Stimulated activated effector memory CD8-positive, alpha-beta T cell treated with anti-CD3 and anti-CD28 coated beads, Interleukin-12 subunit alpha, Interleukin-12 subunit beta, amount 100 ng/mL, for 72 hours (primary cell): Measurements from ENCODE around the gene TDRD3.

Experiments used
- ATAC-seq: fragments of 150-1000 bp; cut with Tn5 transposase; 2 replicates; pipeline ENCODE4 v1.10.0; 2021
- DNase-seq, 2 donors: peaks; one replicate each; pipeline ENCODE4 v3.0.0; 2021 to 2022; ENCODE audit warnings: low spot score in 2 of 2
- H3K27ac Mint-ChIP-seq: one replicate; pipeline ENCODE4 v1.8.0; 2022; ENCODE audit warnings: mild to moderate bottlenecking, mixed read lengths
- H3K36me3 Mint-ChIP-seq: one replicate; pipeline ENCODE4 v1.8.0; 2022; ENCODE audit warnings: mild to moderate bottlenecking, mixed read lengths
- H3K4me1 Mint-ChIP-seq: one replicate; pipeline ENCODE4 v1.8.0; 2022; ENCODE audit warnings: mixed read lengths
- H3K4me3 Mint-ChIP-seq: one replicate; pipeline ENCODE4 v1.8.0; 2022; ENCODE audit warnings: mild to moderate bottlenecking, mixed read lengths
- H3K9me3 Mint-ChIP-seq: one replicate; pipeline ENCODE4 v1.8.0; 2022; ENCODE audit warnings: mixed read lengths

The TDRD3 gene

GRCh38 chr13:60562096-60562780, 165.2 kb downstream of the TDRD3 start:
- H3K4me3 Mint-ChIP-seq: no peak overlapping the region
- DNase-seq: no peak
- ATAC-seq: no peak
- no peaks in the 10 kb centered on the region for H3K4me1 Mint-ChIP-seq
- H3K9me3 Mint-ChIP-seq: no peaks in the 10 kb centered on the region
- peaks cover 2% of the 10 kb centered on the region for H3K36me3 Mint-ChIP-seq
- no peak overlapping the region for H3K27ac Mint-ChIP-seq

- no peaks in the 10 kb centered on the region for H3K4me1 Mint-ChIP-seq
- ATAC-seq (no peak), DNase-seq (no peak)
- peaks cover 30% of the 10 kb centered on the region for H3K36me3 Mint-ChIP-seq
- H3K27ac Mint-ChIP-seq: no peak overlapping the region
- no peaks in the 10 kb centered on the region for H3K9me3 Mint-ChIP-seq
- no peak overlapping the region for H3K4me3 Mint-ChIP-seq
Observed at GRCh38 chr13:60571571-60571970, 174.6 kb downstream of the TDRD3 start.

GRCh38 chr13:60572003-60572798, 175.2 kb downstream of the TDRD3 start:
- Mint-ChIP-seq H3K4me3 (no peak overlapping the region), H3K9me3 (no peaks in the 10 kb centered on the region), H3K4me1 (no peaks in the 10 kb centered on the region), H3K36me3 (peaks cover 29% of the 10 kb centered on the region), H3K27ac (no peak overlapping the region)
- ATAC-seq (no peak), DNase-seq (no peak)

- no peak overlapping the region for H3K4me3 Mint-ChIP-seq
Observed at GRCh38 chr13:60572855-60573254, 175.8 kb downstream of the TDRD3 start.

GRCh38 chr13:60574735-60575134, 177.7 kb downstream of the TDRD3 start:
- no peaks in the 10 kb centered on the region for H3K4me1 Mint-ChIP-seq
- H3K4me3 Mint-ChIP-seq: no peak overlapping the region
- ATAC-seq (no peak), DNase-seq (no peak)
- H3K9me3 Mint-ChIP-seq: no peaks in the 10 kb centered on the region
- no peak overlapping the region for H3K27ac Mint-ChIP-seq
- H3K36me3 Mint-ChIP-seq: peaks cover 6% of the 10 kb centered on the region

More at GRCh38 chr13:60572855-60573254, 175.8 kb downstream of the TDRD3 start:
- Mint-ChIP-seq H3K27ac (no peak overlapping the region), H3K36me3 (peaks cover 22% of the 10 kb centered on the region), H3K4me1 (no peaks in the 10 kb centered on the region), H3K9me3 (no peaks in the 10 kb centered on the region)
- DNase-seq (no peak), ATAC-seq (no peak)

- ATAC-seq (no peak), DNase-seq (no peak)
- Mint-ChIP-seq H3K9me3 (no peaks in the 10 kb centered on the region), H3K4me3 (no peak overlapping the region), H3K4me1 (no peaks in the 10 kb centered on the region), H3K36me3 (peaks cover 6% of the 10 kb centered on the region), H3K27ac (no peak overlapping the region)
Observed at GRCh38 chr13:60575142-60575541, 178.1 kb downstream of the TDRD3 start.

- H3K36me3 Mint-ChIP-seq: peaks cover 6% of the 10 kb centered on the region
- H3K4me3 Mint-ChIP-seq: no peak overlapping the region
- no peak for DNase-seq
Observed at GRCh38 chr13:60577761-60578160, 180.7 kb downstream of the TDRD3 start.

GRCh38 chr13:60583196-60583888, 186.3 kb downstream of the TDRD3 start:
- Mint-ChIP-seq H3K4me3 (no peak overlapping the region), H3K27ac (no peak overlapping the region), H3K9me3 (no peaks in the 10 kb centered on the region), H3K4me1 (peaks cover 8% of the 10 kb centered on the region), H3K36me3 (no peaks in the 10 kb centered on the region)
- DNase-seq (no peak), ATAC-seq (no peak)

More at GRCh38 chr13:60577761-60578160, 180.7 kb downstream of the TDRD3 start:
- Mint-ChIP-seq H3K4me1 (no peaks in the 10 kb centered on the region), H3K27ac (no peak overlapping the region), H3K9me3 (no peaks in the 10 kb centered on the region)
- ATAC-seq: no peak

- Mint-ChIP-seq H3K4me1 (peaks cover 8% of the 10 kb centered on the region), H3K9me3 (no peaks in the 10 kb centered on the region), H3K4me3 (no peak overlapping the region), H3K27ac (no peak overlapping the region), H3K36me3 (no peaks in the 10 kb centered on the region)
- DNase-seq (no peak), ATAC-seq (peak; percentile 65)
Observed at GRCh38 chr13:60583911-60584753, 187.1 kb downstream of the TDRD3 start.

GRCh38 chr13:60584976-60585375, 188.0 kb downstream of the TDRD3 start:
- no peak for DNase-seq
- no peak overlapping the region for H3K27ac Mint-ChIP-seq
- no peaks in the 10 kb centered on the region for H3K9me3 Mint-ChIP-seq
- no peaks in the 10 kb centered on the region for H3K36me3 Mint-ChIP-seq
- no peak overlapping the region for H3K4me3 Mint-ChIP-seq
- H3K4me1 Mint-ChIP-seq: peaks cover 8% of the 10 kb centered on the region
- no peak for ATAC-seq

- Mint-ChIP-seq H3K27ac (no peak overlapping the region), H3K9me3 (no peaks in the 10 kb centered on the region), H3K4me1 (no peaks in the 10 kb centered on the region), H3K4me3 (no peak overlapping the region), H3K36me3 (no peaks in the 10 kb centered on the region)
- ATAC-seq (no peak), DNase-seq (no peak)
Observed at GRCh38 chr13:60590800-60591747, 194.1 kb downstream of the TDRD3 start.

GRCh38 chr13:60603049-60603448, 206.0 kb downstream of the TDRD3 start:
- no peak overlapping the region for H3K4me3 Mint-ChIP-seq
- H3K36me3 Mint-ChIP-seq: no peaks in the 10 kb centered on the region
- no peaks in the 10 kb centered on the region for H3K4me1 Mint-ChIP-seq
- ATAC-seq (no peak), DNase-seq (no peak)
- no peaks in the 10 kb centered on the region for H3K9me3 Mint-ChIP-seq
- no peak overlapping the region for H3K27ac Mint-ChIP-seq

GRCh38 chr13:60604058-60604457, 207.0 kb downstream of the TDRD3 start:
- H3K36me3 Mint-ChIP-seq: no peaks in the 10 kb centered on the region
- no peaks in the 10 kb centered on the region for H3K9me3 Mint-ChIP-seq
- H3K4me3 Mint-ChIP-seq: no peak overlapping the region
- DNase-seq (no peak), ATAC-seq (no peak)
- no peaks in the 10 kb centered on the region for H3K4me1 Mint-ChIP-seq
- no peak overlapping the region for H3K27ac Mint-ChIP-seq

- Mint-ChIP-seq H3K4me1 (no peaks in the 10 kb centered on the region), H3K9me3 (no peaks in the 10 kb centered on the region), H3K27ac (no peak overlapping the region), H3K36me3 (no peaks in the 10 kb centered on the region), H3K4me3 (no peak overlapping the region)
- no peak for ATAC-seq
- no peak for DNase-seq
Observed at GRCh38 chr13:60608954-60609353, 211.9 kb downstream of the TDRD3 start.
